Measurements from ENCODE around the gene FURIN. TPM values are rescaled to one million over a fixed set of nuclear protein-coding genes. Genes with fewer than 3 reads are reported as not detected.

FURIN gene
- polyA plus RNA-seq (2011; rRNA removed) (16.8 and 20.9 TPM in 2 replicates), polyA plus RNA-seq (2017; fragmentation: RNase III; extraction: RNeasy Plus Mini Kit Qiagen cat#74134 plus additional on column Dnase treatment) (23.1 to 37.1 TPM (median 33.3 TPM) in 3 replicates), polyA minus RNA-seq (2011; rRNA and poly(A)+ RNA removed) (29.8 and 47.2 TPM in 2 replicates)
- 26.9 and 42.5 TPM in 2 replicates for polyA plus RNA-seq (2012; cell fraction: cytosol; rRNA removed)
- 36.8 and 51.9 TPM in 2 replicates for polyA plus RNA-seq (2012; cell fraction: nucleus; rRNA removed)

- ChIA-PET CTCF (interaction anchor here (0.6 to 6.8 kb wide), 9 partner anchors 17 to 548 kb away, joined by 3 to 59 read pairs (median 3); partner anchors contain the start of gene UNC45A), POLR2A (interaction anchor here (0.7 kb wide), 1 partner anchor 9 kb away, joined by 3 read pairs; no protein-coding TSS in a partner anchor)
- TF ChIP-seq JUNB (IDR thresholded peaks at IDR 0.05), result no peak
- Histone ChIP-seq H3K27ac (peak within 1 kb of the TSS; percentile 85 to 97), H3K4me1 (peaks cover 69% of the 10 kb centered on the region), H3K9me3 (no peaks in the 10 kb centered on the region), H3K4me2 (peak within 1 kb of the TSS; percentile 96), H3K4me3 (no peak within 1 kb of the TSS; the same call in 2 of the 3 replicates)
- no peak for FAIRE-seq
- ATAC-seq, result no peak
- WGBS (ENCODE audit: missing lambda C conversion rate), result 94% methylated on average over 6 of the region's 6 CpGs
- no peak for DNase-seq (ENCODE audit: low read depth in 1 of 2, low spot score in 1 of 2)
These were observed at the start of gene FURIN for GRCh38 chr15:90868261-90868689. Gene FURIN (plus strand): TSS chr15:90868588. CDS start chr15:90875741, 7,153 bp downstream.

GRCh38 chr15:90819390-90819789 lies 49.0 kb upstream of the FURIN start:
- H3K27ac ChIP-seq, result no peak overlapping the region
- ATAC-seq, result peak in 1 of 2 experiments; percentile 11; a peak in 2 of 6 replicates
- no peak for FAIRE-seq

GRCh38 chr15:90819850-90820249 lies 48.5 kb upstream of the FURIN start:
- Histone ChIP-seq H3K27ac (no peak overlapping the region), H3K4me1 (peaks cover 15% of the 10 kb centered on the region; the same call in 2 of the 3 replicates), H3K4me3 (no peak overlapping the region), H3K4me2 (no peak overlapping the region), H3K9me3 (no peaks in the 10 kb centered on the region)
- ATAC-seq, result no peak
- no peak for FAIRE-seq
- ChIA-PET CTCF (interaction anchor here (0.6 kb wide), 1 partner anchor 294 kb away, joined by 3 read pairs; no protein-coding TSS in a partner anchor), POLR2A (no interaction called here)
- DNase-seq (ENCODE audit: low read depth in 1 of 2, low spot score in 1 of 2), result no peak
- no peak for TF ChIP-seq FOXS1 (CRISPR knock-in tag; IDR thresholded peaks at IDR 0.05)
- no peak for TF ChIP-seq POLR2AphosphoS2 (conservative IDR thresholded peaks at IDR 0.05; ENCODE audit: low read length)
- no peak for TF ChIP-seq CBX2 (IDR thresholded peaks at IDR 0.05; ENCODE audit: borderline replicate concordance, low read depth)
- TF ChIP-seq PHF8 (IDR thresholded peaks at IDR 0.05; ENCODE audit: borderline replicate concordance, low read depth), result no peak
- no peak for TF ChIP-seq CEBPB (IDR thresholded peaks at IDR 0.05)
- TF ChIP-seq TFCP2L1 (CRISPR knock-in tag; IDR thresholded peaks at IDR 0.05), result no peak
- no peak for TF ChIP-seq RAD21 (conservative IDR thresholded peaks at IDR 0.05 in 1 of 2, IDR thresholded peaks at IDR 0.05 in 1 of 2)
- TF ChIP-seq FOSL2 (IDR thresholded peaks at IDR 0.05), result no peak
- no peak for TF ChIP-seq FOSL2 (CRISPR knock-in tag; IDR thresholded peaks at IDR 0.05)
- TF ChIP-seq HMGXB4 (CRISPR knock-in tag; IDR thresholded peaks at IDR 0.05; ENCODE audit: borderline replicate concordance), result no peak
- no peak for TF ChIP-seq SREBF2 (IDR thresholded peaks at IDR 0.05)
- TF ChIP-seq ZNF302 (CRISPR knock-in tag; IDR thresholded peaks at IDR 0.05), result no peak
- WGBS (ENCODE audit: missing lambda C conversion rate), result 79% methylated on average over 12 of the region's 12 CpGs

More at GRCh38 chr15:90819390-90819789, 49.0 kb upstream of the FURIN start:
- H3K4me1 ChIP-seq, result peaks cover 12% of the 10 kb centered on the region; the same call in 2 of the 3 replicates
- WGBS (ENCODE audit: missing lambda C conversion rate), result 90% methylated on average over 6 of the region's 6 CpGs
- DNase-seq (ENCODE audit: low read depth in 1 of 2, low spot score in 1 of 2), result no peak
- TF ChIP-seq MAFK (IDR thresholded peaks at IDR 0.05; ENCODE audit: partially characterized antibody), result no peak
- TF ChIP-seq RFX5 (IDR thresholded peaks at IDR 0.05), result no peak
- no peak for TF ChIP-seq NR3C1 (IDR thresholded peaks at IDR 0.05)
- no peak for TF ChIP-seq USF2 (IDR thresholded peaks at IDR 0.05)
- TF ChIP-seq ZNF302 (CRISPR knock-in tag; IDR thresholded peaks at IDR 0.05), result no peak
- no peak for TF ChIP-seq RNF2 (IDR thresholded peaks at IDR 0.05; ENCODE audit: borderline replicate concordance, low read depth)
- TF ChIP-seq KDM1A (IDR thresholded peaks at IDR 0.05; ENCODE audit: low read depth), result no peak
- no peak for TF ChIP-seq JUNB (IDR thresholded peaks at IDR 0.05)
- TF ChIP-seq CBX8 (IDR thresholded peaks at IDR 0.05), result no peak
- TF ChIP-seq BHLHE40 (IDR thresholded peaks at IDR 0.05; ENCODE audit: low read depth, low read length), result no peak
- TF ChIP-seq FOSB (CRISPR knock-in tag; IDR thresholded peaks at IDR 0.05), result no peak
- TF ChIP-seq EP300 (IDR thresholded peaks at IDR 0.05), result no peak
- TF ChIP-seq SMC3 (IDR thresholded peaks at IDR 0.05), result no peak
- TF ChIP-seq HOXA7 (CRISPR knock-in tag; IDR thresholded peaks at IDR 0.05), result no peak
- no peak overlapping the region for H3K4me2 ChIP-seq
- ChIA-PET CTCF (interaction anchor here (1.2 kb wide), 1 partner anchor 19 kb away, joined by 3 read pairs; no protein-coding TSS in a partner anchor), POLR2A (no interaction called here)
- no peaks in the 10 kb centered on the region for H3K9me3 ChIP-seq
- H3K4me3 ChIP-seq, result no peak overlapping the region
